CD8-positive, alpha-beta memory T cell (primary cell): ENCODE data around the gene FOLR3. TPM values are rescaled to one million over a fixed set of nuclear protein-coding genes. Genes with fewer than 3 reads are reported as not detected.
"Not testable (repeated sequence)": the region's sequence is repeated elsewhere in the genome, so short reads cannot be mapped to it uniquely, and the experiment has no call there.

Experiments
- CTCF ChIA-PET: fragments of 350-600 bp; sonication (Branson Sonifier 250); formaldehyde crosslinking; loops from one replicate; lab custom pipeline; 2021; ENCODE audit warnings: antibody characterized with exemption; lab: Charles Lee
- POLR2A ChIA-PET: fragments of 350-600 bp; sonication (Branson Sonifier 250); formaldehyde crosslinking; loops from one replicate; lab custom pipeline; 2021; ENCODE audit warnings: antibody characterized with exemption; lab: Charles Lee
- DNase-seq, 5 donors: peaks; one replicate each; pipeline versions ENCODE4 v3.0.0 to v3.0.0-alpha.2; 2020 to 2022; ENCODE audit warnings: mixed read lengths in 1 of 5
- H3K27ac ChIP-seq: one replicate; pipeline ENCODE4 v1.7.0; 2013; ENCODE audit warnings: low read depth, mild to moderate bottlenecking, low read length, moderate library complexity
- H3K27me3 ChIP-seq: 2 replicates; pipeline ENCODE4 v1.7.0; 2013; ENCODE audit warnings: low read length, mild to moderate bottlenecking; ENCODE audit not compliant: insufficient read depth, poor library complexity, severe bottlenecking
- H3K36me3 ChIP-seq: 2 replicates; pipeline ENCODE4 v1.7.0; 2013; ENCODE audit warnings: mild to moderate bottlenecking, low read length, moderate library complexity; ENCODE audit not compliant: insufficient read depth
- H3K4me1 ChIP-seq: 2 replicates; pipeline ENCODE4 v1.7.0; 2013; ENCODE audit warnings: mild to moderate bottlenecking, low read length, moderate library complexity; ENCODE audit not compliant: insufficient read depth
- H3K4me3 ChIP-seq: 2 replicates; pipeline ENCODE4 v1.7.0; 2013; ENCODE audit warnings: mild to moderate bottlenecking, low read length
- H3K9me3 ChIP-seq: 2 replicates; pipeline ENCODE4 v1.7.0; 2013; ENCODE audit warnings: mild to moderate bottlenecking, low read length
- H3K27ac Mint-ChIP-seq, 8 donors: one replicate each; pipeline ENCODE4 v1.8.0; 2020 to 2021; ENCODE audit warnings: mixed read lengths in 8 of 8, mild to moderate bottlenecking in 6 of 8, inconsistent platforms in 3 of 8, moderate library complexity in 3 of 8
- H3K27me3 Mint-ChIP-seq, 2 donors: one replicate each; pipeline ENCODE4 v1.8.0; 2020 to 2021; ENCODE audit warnings: mixed read lengths in 2 of 2, mild to moderate bottlenecking in 1 of 2, moderate library complexity in 1 of 2
- H3K36me3 Mint-ChIP-seq, 3 donors: one replicate each; pipeline ENCODE4 v1.8.0; 2020 to 2021; ENCODE audit warnings: mixed read lengths in 3 of 3, inconsistent platforms in 1 of 3, mild to moderate bottlenecking in 1 of 3
- H3K4me1 Mint-ChIP-seq, 3 donors: one replicate each; pipeline ENCODE4 v1.8.0; 2020 to 2021; ENCODE audit warnings: mixed read lengths in 3 of 3, inconsistent platforms in 1 of 3, mild to moderate bottlenecking in 1 of 3
- H3K4me3 Mint-ChIP-seq, 7 donors: one replicate each; pipeline ENCODE4 v1.8.0; 2020 to 2021; ENCODE audit warnings: mixed read lengths in 7 of 7, mild to moderate bottlenecking in 6 of 7, moderate library complexity in 4 of 7, inconsistent platforms in 2 of 7
- H3K9me3 Mint-ChIP-seq, 5 donors: one replicate each; pipeline ENCODE4 v1.8.0; 2020 to 2022; ENCODE audit warnings: mixed read lengths in 5 of 5, mild to moderate bottlenecking in 3 of 5, moderate library complexity in 2 of 5, inconsistent platforms in 1 of 5
- polyA plus RNA-seq: library from polyadenylated mRNA; unstranded; fragments of 300-500 nt; fragmentation: Illumina TruSeq; gene quantifications from one replicate; pipeline ENCODE4 v1.2.3, GENCODE V29; 2021
- total RNA-seq, 2 experiments: library from RNA; stranded (reverse); gene quantifications; one replicate each; pipeline ENCODE4 v1.2.3, GENCODE V29; 2021

The FOLR3 gene
- total and polyA plus RNA-seq, 3 experiments from 2014 or later = not detected

- H3K4me3 Mint-ChIP-seq = no peak overlapping the region
- Histone ChIP-seq H3K36me3 (no peaks in the 10 kb centered on the region), H3K4me3 (no peak overlapping the region), H3K27ac (no peak overlapping the region), H3K4me1 (no peaks in the 10 kb centered on the region), H3K27me3 (no peaks in the 10 kb centered on the region), H3K9me3 (no peaks in the 10 kb centered on the region)
- peaks cover 0 to 3% (median 2%) of the 10 kb centered on the region in 3 donors for H3K4me1 Mint-ChIP-seq
- CTCF ChIA-PET = interaction anchor here (0.6 to 4.4 kb wide), 3 partner anchors 51 to 170 kb away, joined by 3 to 54 read pairs (median 7); no protein-coding TSS in a partner anchor
- no peak overlapping the region for H3K27ac Mint-ChIP-seq
- peaks cover 0 to 3% of the 10 kb centered on the region in 2 donors for H3K27me3 Mint-ChIP-seq
- POLR2A ChIA-PET = no interaction called here
- H3K9me3 Mint-ChIP-seq = no peaks in the 10 kb centered on the region
- DNase-seq = no peak
- no peaks in the 10 kb centered on the region for H3K36me3 Mint-ChIP-seq
Measured at GRCh38 chr11:72146625-72147024, 11.1 kb downstream of the FOLR3 start.

- Mint-ChIP-seq H3K27me3 (peaks cover 2 to 3% of the 10 kb centered on the region in 2 donors), H3K9me3 (no peaks in the 10 kb centered on the region), H3K4me3 (no peak overlapping the region), H3K36me3 (no peaks in the 10 kb centered on the region), H3K27ac (no peak overlapping the region), H3K4me1 (no peaks in the 10 kb centered on the region)
- ChIA-PET POLR2A (no interaction called here), CTCF (interaction anchor here (1.1 to 8.6 kb wide), 2 partner anchors 7 to 173 kb away, joined by 6 to 40 read pairs; no protein-coding TSS in a partner anchor)
- no peaks in the 10 kb centered on the region for H3K4me1 ChIP-seq
- H3K9me3 ChIP-seq = no peaks in the 10 kb centered on the region
- H3K27ac ChIP-seq = no peak overlapping the region
- no peak overlapping the region for H3K4me3 ChIP-seq
- no peaks in the 10 kb centered on the region for H3K27me3 ChIP-seq
- no peaks in the 10 kb centered on the region for H3K36me3 ChIP-seq
- DNase-seq = no peak
Measured at GRCh38 chr11:72150882-72151281, 15.4 kb downstream of the FOLR3 start.

GRCh38 chr11:72153874-72154273 is 18.3 kb downstream of the FOLR3 start:
- not testable (repeated sequence) for H3K9me3 ChIP-seq, H3K36me3 Mint-ChIP-seq, H3K4me1 ChIP-seq, H3K27ac Mint-ChIP-seq, H3K27me3 Mint-ChIP-seq, H3K4me3 ChIP-seq, H3K4me1 Mint-ChIP-seq, H3K36me3 ChIP-seq, H3K4me3 Mint-ChIP-seq, H3K9me3 Mint-ChIP-seq, DNase-seq, H3K27ac ChIP-seq, H3K27me3 ChIP-seq
- POLR2A ChIA-PET = interaction anchor here (0.8 kb wide), 1 partner anchor 9 kb away, joined by 3 read pairs; no protein-coding TSS in a partner anchor
- CTCF ChIA-PET = interaction anchor here (2.2 to 8.6 kb wide), 2 partner anchors 10 to 129 kb away, joined by 8 to 40 read pairs; no protein-coding TSS in a partner anchor

- CTCF ChIA-PET = interaction anchor here (1.1 to 8.6 kb wide), 3 partner anchors 11 to 140 kb away, joined by 3 to 40 read pairs (median 8); no protein-coding TSS in a partner anchor
- no peaks in the 10 kb centered on the region for H3K27me3 ChIP-seq
Measured at GRCh38 chr11:72154816-72155215, 19.3 kb downstream of the FOLR3 start.

GRCh38 chr11:72155751-72156150 is 20.2 kb downstream of the FOLR3 start:
- Histone ChIP-seq H3K4me3 (no peak overlapping the region), H3K4me1 (no peaks in the 10 kb centered on the region), H3K27ac (no peak overlapping the region), H3K36me3 (no peaks in the 10 kb centered on the region), H3K27me3 (no peaks in the 10 kb centered on the region), H3K9me3 (no peaks in the 10 kb centered on the region)
- ChIA-PET POLR2A (no interaction called here), CTCF (interaction anchor here (8.6 kb wide), 1 partner anchor 12 kb away, joined by 40 read pairs; no protein-coding TSS in a partner anchor)
- no peaks in the 10 kb centered on the region for H3K4me1 Mint-ChIP-seq
- peaks cover 6 to 19% of the 10 kb centered on the region in 2 donors for H3K27me3 Mint-ChIP-seq
- no peaks in the 10 kb centered on the region for H3K9me3 Mint-ChIP-seq
- H3K36me3 Mint-ChIP-seq = no peaks in the 10 kb centered on the region
- H3K4me3 Mint-ChIP-seq = no peak overlapping the region
- no peak for DNase-seq
- H3K27ac Mint-ChIP-seq = no peak overlapping the region

More at GRCh38 chr11:72154816-72155215, 19.3 kb downstream of the FOLR3 start:
- Histone ChIP-seq H3K9me3 (no peaks in the 10 kb centered on the region), H3K27ac (no peak overlapping the region), H3K4me1 (no peaks in the 10 kb centered on the region), H3K36me3 (no peaks in the 10 kb centered on the region), H3K4me3 (no peak overlapping the region)
- DNase-seq = no peak
- no peaks in the 10 kb centered on the region for H3K36me3 Mint-ChIP-seq
- peaks cover 6 to 13% of the 10 kb centered on the region in 2 donors for H3K27me3 Mint-ChIP-seq
- POLR2A ChIA-PET = no interaction called here
- H3K4me3 Mint-ChIP-seq = no peak overlapping the region
- no peaks in the 10 kb centered on the region for H3K4me1 Mint-ChIP-seq
- no peaks in the 10 kb centered on the region for H3K9me3 Mint-ChIP-seq
- peak overlapping the region in 1 of 8 donors; percentile 25 for H3K27ac Mint-ChIP-seq

- Mint-ChIP-seq H3K4me1 (no peaks in the 10 kb centered on the region), H3K27ac (no peak overlapping the region), H3K27me3 (peaks cover 8 to 24% of the 10 kb centered on the region in 2 donors), H3K9me3 (no peaks in the 10 kb centered on the region), H3K4me3 (no peak overlapping the region), H3K36me3 (no peaks in the 10 kb centered on the region)
- POLR2A ChIA-PET = no interaction called here
- H3K36me3 ChIP-seq = no peaks in the 10 kb centered on the region
- CTCF ChIA-PET = interaction anchor here (1.2 to 8.6 kb wide), 2 partner anchors 13 to 27 kb away, joined by 4 to 40 read pairs; no protein-coding TSS in a partner anchor
- H3K27ac ChIP-seq = no peak overlapping the region
- no peak overlapping the region for H3K4me3 ChIP-seq
- no peaks in the 10 kb centered on the region for H3K9me3 ChIP-seq
- DNase-seq = no peak
- H3K27me3 ChIP-seq = no peaks in the 10 kb centered on the region
- no peaks in the 10 kb centered on the region for H3K4me1 ChIP-seq
Measured at GRCh38 chr11:72157131-72157530, 21.6 kb downstream of the FOLR3 start.

- H3K27ac Mint-ChIP-seq = no peak overlapping the region
- CTCF ChIA-PET = no interaction called here
- no peaks in the 10 kb centered on the region for H3K27me3 ChIP-seq
- H3K36me3 Mint-ChIP-seq = no peaks in the 10 kb centered on the region
- no peaks in the 10 kb centered on the region for H3K4me1 ChIP-seq
- H3K4me3 ChIP-seq = no peak overlapping the region
- POLR2A ChIA-PET = no interaction called here
- peaks cover 10 to 34% of the 10 kb centered on the region in 2 donors for H3K27me3 Mint-ChIP-seq
- no peaks in the 10 kb centered on the region for H3K4me1 Mint-ChIP-seq
- no peaks in the 10 kb centered on the region for H3K36me3 ChIP-seq
- H3K9me3 Mint-ChIP-seq = no peaks in the 10 kb centered on the region
- no peak for DNase-seq
- no peak overlapping the region for H3K27ac ChIP-seq
- H3K9me3 ChIP-seq = no peaks in the 10 kb centered on the region
- H3K4me3 Mint-ChIP-seq = no peak overlapping the region
Measured at GRCh38 chr11:72160319-72160718, 24.8 kb downstream of the FOLR3 start.

- peaks cover 9 to 44% of the 10 kb centered on the region in 2 donors for H3K27me3 Mint-ChIP-seq
- CTCF ChIA-PET = no interaction called here
Measured at GRCh38 chr11:72162891-72163492, 27.5 kb downstream of the FOLR3 start.

More at GRCh38 chr11:72162891-72163492, 27.5 kb downstream of the FOLR3 start:
- no peaks in the 10 kb centered on the region for H3K9me3 ChIP-seq
- H3K4me1 Mint-ChIP-seq = no peaks in the 10 kb centered on the region
- no peaks in the 10 kb centered on the region for H3K9me3 Mint-ChIP-seq
- H3K27ac ChIP-seq = no peak overlapping the region
- H3K36me3 ChIP-seq = no peaks in the 10 kb centered on the region
- H3K4me3 ChIP-seq = no peak overlapping the region
- no peaks in the 10 kb centered on the region for H3K36me3 Mint-ChIP-seq
- H3K27ac Mint-ChIP-seq = no peak overlapping the region
- no peak overlapping the region for H3K4me3 Mint-ChIP-seq
- POLR2A ChIA-PET = no interaction called here
- no peak for DNase-seq
- no peaks in the 10 kb centered on the region for H3K4me1 ChIP-seq
- no peaks in the 10 kb centered on the region for H3K27me3 ChIP-seq
